Thymus (tissue), 11 donors: ENCODE measurements around the gene TMEM273. TPM values are rescaled to one million over a fixed set of nuclear protein-coding genes. Genes with fewer than 3 reads are reported as not detected.
A peak's percentile ranks its signal among the peaks of the same experiment; 100 is the strongest.

ENCODE experiments used
- DNase-seq, 9 donors: peaks; one replicate each; pipeline ENCODE4 v3.0.0-alpha.2; 2013; ENCODE audit warnings: low spot score in 9 of 9, low read depth in 6 of 9, missing footprints in 1 of 9
- H3K27ac ChIP-seq, 2 donors: one replicate each; pipeline ENCODE4 v1.5.1; 2013; ENCODE audit warnings: control low read depth in 1 of 2, low read depth in 1 of 2, low read length in 1 of 2, mild to moderate bottlenecking in 1 of 2, moderate library complexity in 1 of 2
- H3K27me3 ChIP-seq, 2 donors: one replicate each; pipeline ENCODE4 v1.5.1; 2013; ENCODE audit warnings: low read length in 1 of 2; ENCODE audit not compliant: control insufficient read depth in 2 of 2, insufficient read depth in 1 of 2
- H3K36me3 ChIP-seq, 2 donors: one replicate each; pipeline ENCODE4 v1.5.1; 2013; ENCODE audit warnings: low read length in 1 of 2, mild to moderate bottlenecking in 1 of 2, moderate library complexity in 1 of 2; ENCODE audit not compliant: control insufficient read depth in 2 of 2, insufficient read depth in 2 of 2
- H3K4me1 ChIP-seq, 2 donors: one replicate each; pipeline ENCODE4 v1.5.1; 2013; ENCODE audit warnings: low read length in 2 of 2; ENCODE audit not compliant: control insufficient read depth in 2 of 2, insufficient read depth in 2 of 2
- H3K4me3 ChIP-seq, 2 donors: one replicate each; pipeline ENCODE4 v1.5.1; 2013; ENCODE audit warnings: low read length in 2 of 2, control low read depth in 1 of 2, mild to moderate bottlenecking in 1 of 2
- H3K9me3 ChIP-seq, 2 donors: one replicate each; pipeline ENCODE4 v1.5.1; 2013; ENCODE audit warnings: low read length in 1 of 2, mild to moderate bottlenecking in 1 of 2; ENCODE audit not compliant: control insufficient read depth in 2 of 2, insufficient read depth in 1 of 2
- WGBS: extraction: QIAGEN DNeasy Blood & Tissue Kit; methylation state at CpG from one replicate; pipeline ENCODE4 v1.1.7; 2013; 5-methylcytosine and 5-hydroxymethylcytosine counted together
- polyA plus RNA-seq: library from polyadenylated mRNA; stranded (reverse); fragments of 200-250 nt; gene quantifications from one replicate; pipeline ENCODE4 v1.2.3, GENCODE V29; 2013
- total RNA-seq: library from RNA; stranded (reverse); fragments of 120-200 nt; gene quantifications from one replicate; pipeline ENCODE4 v1.2.4, GENCODE V29; 2013
- donor health status: healthy.

TMEM273 gene
- total and polyA plus RNA-seq, 2 donors, result 10.2 to 19.6 TPM

- peak overlapping the region in 1 of 2 donors; percentile 95 for H3K27ac ChIP-seq
- no peaks in the 10 kb centered on the region for H3K9me3 ChIP-seq
- peaks cover 7 to 49% of the 10 kb centered on the region in 2 donors for H3K4me1 ChIP-seq
- H3K27me3 ChIP-seq, result peaks cover 0 to 3% of the 10 kb centered on the region in 2 donors
- H3K36me3 ChIP-seq, result no peaks in the 10 kb centered on the region
- peak in 6 of 9 donors; percentile 33 to 75 (median 62) for DNase-seq
- 54% methylated on average over 3 of the region's 3 CpGs for WGBS
- no peak overlapping the region for H3K4me3 ChIP-seq
Observed at GRCh38 chr10:49120911-49121310, 67.3 kb downstream of the TMEM273 start.

DNA sequence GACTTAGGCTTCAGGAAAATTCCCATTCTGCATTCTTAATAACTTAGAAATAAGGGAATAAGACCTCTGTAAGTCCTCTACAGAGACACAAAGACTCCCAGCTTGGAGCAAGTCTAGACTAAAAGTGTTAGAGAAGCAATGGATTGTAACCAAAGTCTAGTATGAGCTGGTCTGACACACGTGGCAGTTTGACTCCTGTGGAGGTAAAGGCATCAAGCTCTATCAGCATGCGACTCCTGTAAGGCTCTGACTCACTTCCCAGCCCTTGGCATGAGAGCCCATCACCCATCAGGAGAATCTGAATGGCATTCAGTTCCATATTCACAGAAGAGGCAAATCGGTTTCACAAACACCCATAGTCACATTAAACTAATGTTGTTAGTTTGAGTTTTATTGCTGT is 68.4 kb downstream of the TMEM273 start:
- DNase-seq, result no peak

GRCh38 chr10:49118430-49119074 is 69.6 kb downstream of the TMEM273 start:
- DNase-seq, result peak in 2 of 9 donors; percentile 33 to 55
- H3K4me1 ChIP-seq, result peaks cover 7 to 63% of the 10 kb centered on the region in 2 donors
- H3K9me3 ChIP-seq, result no peaks in the 10 kb centered on the region
- H3K27ac ChIP-seq, result peak overlapping the region in 1 of 2 donors; percentile 68
- WGBS, result 85% methylated on average over 6 of the region's 6 CpGs
- H3K4me3 ChIP-seq, result no peak overlapping the region
- H3K27me3 ChIP-seq, result peaks cover 11 to 21% of the 10 kb centered on the region in 2 donors
- no peaks in the 10 kb centered on the region for H3K36me3 ChIP-seq

More for the DNA sequence above, 68.4 kb downstream of the TMEM273 start:
- Histone ChIP-seq H3K27me3 (peaks cover 8 to 11% of the 10 kb centered on the region in 2 donors), H3K4me3 (no peak overlapping the region), H3K27ac (peak overlapping the region in 1 of 2 donors; percentile 95), H3K4me1 (peaks cover 7 to 57% of the 10 kb centered on the region in 2 donors), H3K36me3 (no peaks in the 10 kb centered on the region), H3K9me3 (no peaks in the 10 kb centered on the region)
- WGBS, result 86% methylated on average over 3 of the region's 3 CpGs

- 92% methylated on average over 4 of the region's 4 CpGs for WGBS
Observed at GRCh38 chr10:49117376-49118070, 70.7 kb downstream of the TMEM273 start.

DNA sequence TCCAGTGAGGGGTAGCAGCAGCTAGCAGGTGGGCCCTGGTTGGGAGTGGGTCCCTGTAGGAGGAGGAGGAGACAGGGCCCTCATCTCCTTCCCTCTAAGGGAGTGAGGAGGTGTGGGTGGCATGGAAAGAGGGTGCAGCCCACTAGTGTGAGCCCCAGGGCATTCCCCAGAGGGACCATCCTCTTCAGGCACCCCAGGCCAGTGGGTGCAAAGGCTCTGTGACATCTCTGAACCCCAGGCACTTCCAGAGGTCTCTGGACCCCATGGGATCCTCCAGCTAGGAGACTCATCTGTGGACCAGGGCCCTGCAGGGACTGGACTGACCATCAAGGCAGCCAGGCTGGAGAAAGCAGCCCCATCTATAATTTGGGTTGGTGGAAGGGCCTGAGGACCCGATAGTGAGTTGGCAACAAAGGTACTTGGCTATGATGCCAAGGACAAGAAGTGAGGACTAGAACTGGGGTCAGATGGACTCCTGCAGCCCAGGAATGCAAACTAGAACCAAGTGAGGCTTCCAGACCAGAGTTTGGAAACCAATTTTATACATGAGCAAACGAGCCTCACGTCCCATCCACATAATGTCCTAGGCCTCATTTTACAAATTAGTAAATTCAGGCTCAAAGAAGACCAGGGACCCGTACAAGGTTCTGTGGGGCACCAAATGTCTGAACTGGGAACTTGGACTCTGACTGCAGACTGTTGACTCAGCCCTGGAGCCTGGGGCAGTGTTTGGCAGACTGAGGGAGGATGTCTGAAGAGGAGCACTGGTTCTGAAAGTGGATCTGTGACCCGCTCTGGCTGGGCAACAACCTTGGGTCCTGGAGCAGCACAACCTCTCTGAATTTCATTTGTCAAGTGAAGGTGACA is 71.4 kb downstream of the TMEM273 start:
- H3K4me3 ChIP-seq, result no peak overlapping the region
- H3K4me1 ChIP-seq, result peaks cover 7 to 69% of the 10 kb centered on the region in 2 donors
- 94% methylated on average over 5 of the region's 5 CpGs for WGBS
- no peak overlapping the region for H3K27ac ChIP-seq
- no peak for DNase-seq
- H3K36me3 ChIP-seq, result no peaks in the 10 kb centered on the region
- no peaks in the 10 kb centered on the region for H3K9me3 ChIP-seq
- H3K27me3 ChIP-seq, result peaks cover 11 to 21% of the 10 kb centered on the region in 2 donors

More at GRCh38 chr10:49117376-49118070, 70.7 kb downstream of the TMEM273 start:
- DNase-seq, result no peak
- H3K27me3 ChIP-seq, result peaks cover 11 to 21% of the 10 kb centered on the region in 2 donors
- peaks cover 7 to 71% of the 10 kb centered on the region in 2 donors for H3K4me1 ChIP-seq
- H3K27ac ChIP-seq, result peak overlapping the region in 1 of 2 donors; percentile 68
- H3K4me3 ChIP-seq, result no peak overlapping the region
- H3K9me3 ChIP-seq, result no peaks in the 10 kb centered on the region
- no peaks in the 10 kb centered on the region for H3K36me3 ChIP-seq

GRCh38 chr10:49115796-49116508 is 72.2 kb downstream of the TMEM273 start:
- 72% methylated on average over 14 of the region's 14 CpGs for WGBS
- peak in 3 of 9 donors; percentile 41 to 67 (median 64) for DNase-seq
- peaks cover 11 to 21% of the 10 kb centered on the region in 2 donors for H3K27me3 ChIP-seq
- peaks cover 7 to 63% of the 10 kb centered on the region in 2 donors for H3K4me1 ChIP-seq
- no peaks in the 10 kb centered on the region for H3K36me3 ChIP-seq
- no peak overlapping the region for H3K4me3 ChIP-seq
- no peaks in the 10 kb centered on the region for H3K9me3 ChIP-seq
- no peak overlapping the region for H3K27ac ChIP-seq

- Histone ChIP-seq H3K27ac (no peak within 1 kb of the TSS), H3K4me3 (peak within 1 kb of the TSS; percentile 41 to 53), H3K4me1 (peaks cover 3 to 55% of the 10 kb centered on the region in 2 donors), H3K9me3 (no peaks in the 10 kb centered on the region), H3K36me3 (no peaks in the 10 kb centered on the region), H3K27me3 (peaks cover 11 to 21% of the 10 kb centered on the region in 2 donors)
- WGBS, result 5% methylated on average over 95 of the region's 95 CpGs
- DNase-seq, result peak in 2 of 9 donors; percentile 31 to 32
Observed at GRCh38 chr10:49115015-49115795, 73.0 kb downstream of the TMEM273 start, which contains the start of gene VSTM4. VSTM4 (minus strand) TSS chr10:49115522; CDS start chr10:49115485, 37 bp downstream.

- peaks cover 3 to 56% of the 10 kb centered on the region in 2 donors for H3K4me1 ChIP-seq
- H3K27me3 ChIP-seq, result peaks cover 11 to 21% of the 10 kb centered on the region in 2 donors
- peak overlapping the region; percentile 41 to 53 for H3K4me3 ChIP-seq
- H3K9me3 ChIP-seq, result no peaks in the 10 kb centered on the region
- WGBS, result 75% methylated on average over 9 of the region's 9 CpGs
- no peaks in the 10 kb centered on the region for H3K36me3 ChIP-seq
- H3K27ac ChIP-seq, result no peak overlapping the region
- no peak for DNase-seq
Observed at GRCh38 chr10:49114718-49115014, 73.5 kb downstream of the TMEM273 start.
